ENCODE measurements around the gene PHIP. TPM values are rescaled to one million over a fixed set of nuclear protein-coding genes. Genes with fewer than 3 reads are reported as not detected.

The PHIP gene
- total and polyA plus RNA-seq, 2 donors (not counting 3 experiments of a cell fraction or from before 2014, with no cell fraction given): 3.5 to 28.4 TPM

DNA sequence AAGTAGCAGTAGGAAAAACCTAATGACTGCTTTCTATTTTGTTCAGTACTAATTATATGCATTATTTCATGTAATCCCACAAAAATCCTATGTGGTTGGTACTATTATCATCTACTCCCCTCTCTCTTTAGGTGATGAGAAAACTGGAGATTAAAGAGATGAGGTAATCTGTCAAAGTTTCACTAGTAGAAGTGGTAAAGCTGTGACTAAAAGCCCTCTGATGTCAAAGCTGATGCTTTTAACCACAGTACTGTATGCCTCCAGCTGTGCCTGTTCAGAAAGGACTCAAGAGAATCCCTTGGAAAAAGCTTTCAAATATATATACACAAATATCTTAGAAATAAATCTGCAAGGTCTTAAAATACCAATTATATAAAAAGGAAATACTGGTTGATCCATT is 38.0 kb downstream of the PHIP start:
- intact Hi-C loops (cut with micrococcal nuclease) (no loop called here), dilution Hi-C loops (cut with MboI; ENCODE audit: extremely low pct_ligation_motif_present, low sequenced_read_pairs) (no loop called here)
- Histone ChIP-seq H3K9me3 (replicated peaks; ENCODE audit: control insufficient read depth, insufficient read depth, low read length) (no peaks in the 10 kb centered on the region), H3K27me3 (ENCODE audit: control insufficient read depth in 2 of 2, insufficient read depth in 2 of 2, low read length in 2 of 2) (no peaks in the 10 kb centered on the region), H3K27ac (ENCODE audit: insufficient read depth, low read depth, low read length) (no peak overlapping the region), H3K4me1 (ENCODE audit: control insufficient read depth, extremely low read depth, insufficient read depth, low read length) (no peaks in the 10 kb centered on the region), H3K4me3 (replicated peaks in 1 of 3; ENCODE audit: insufficient read depth in 1 of 3, low read depth in 1 of 3, low read length in 3 of 3) (no peak overlapping the region), H4K20me1 (replicated peaks; ENCODE audit: control insufficient read depth, extremely low read depth, insufficient read depth, low read length) (no peaks in the 10 kb centered on the region), H3K36me3 (ENCODE audit: control insufficient read depth in 2 of 2, extremely low read depth in 1 of 2, insufficient read depth in 2 of 2, low read length in 2 of 2) (peaks cover 2 to 4% of the 10 kb centered on the region in 2 experiments), H3K4me2 (ENCODE audit: insufficient read depth, low read length) (no peak overlapping the region), H3K79me2 (ENCODE audit: control insufficient read depth, insufficient read depth, low read length) (peaks cover 41% of the 10 kb centered on the region), H2AFZ (ENCODE audit: low read depth, low read length) (no peak overlapping the region), H3K9me1 (replicated peaks; ENCODE audit: control insufficient read depth, extremely low read depth, insufficient read depth, low read length) (no peaks in the 10 kb centered on the region), H3K9ac (replicated peaks; ENCODE audit: extremely low read depth, insufficient read depth, low read length) (no peak overlapping the region)
- CTCF ChIA-PET: interaction anchor here (1.0 to 1.1 kb wide), 2 partner anchors 9 kb away, joined by 3 to 5 read pairs; no protein-coding TSS in a partner anchor
- TF ChIP-seq JUN (IDR thresholded peaks at IDR 0.05; ENCODE audit: borderline replicate concordance, insufficient read depth, insufficient read length, low read depth): no peak
- no peak for TF ChIP-seq EZH2 (IDR thresholded peaks at IDR 0.05; ENCODE audit: borderline replicate concordance, low read depth, low read length, severe bottlenecking)
- no peak for TF ChIP-seq POLR2A (IDR thresholded peaks at IDR 0.05; ENCODE audit: low read depth, low read length)
- TF ChIP-seq POLR2AphosphoS5 (IDR thresholded peaks at IDR 0.05; ENCODE audit: insufficient read depth, low read depth, low read length): no peak
- no peak for TF ChIP-seq MYC (IDR thresholded peaks at IDR 0.05; ENCODE audit: low read depth, low read length)
- POLR2A ChIA-PET: no interaction called here
- no peak for FAIRE-seq
- BruUV-seq (replicated peaks): no TSS peak
- DNase-seq (ENCODE audit: low read depth, low spot score): no peak

- H3K9me1 ChIP-seq (replicated peaks; ENCODE audit: control insufficient read depth, extremely low read depth, insufficient read depth, low read length): no peaks in the 10 kb centered on the region
- H3K4me3 ChIP-seq (replicated peaks in 1 of 3; ENCODE audit: insufficient read depth in 1 of 3, low read depth in 1 of 3, low read length in 3 of 3): no peak overlapping the region
- no peak overlapping the region for H3K4me2 ChIP-seq (ENCODE audit: insufficient read depth, low read length)
- H3K9ac ChIP-seq (replicated peaks; ENCODE audit: extremely low read depth, insufficient read depth, low read length): no peak overlapping the region
- no peaks in the 10 kb centered on the region for H3K9me3 ChIP-seq (replicated peaks; ENCODE audit: control insufficient read depth, insufficient read depth, low read length)
- intact Hi-C loops (cut with micrococcal nuclease): no loop called here
- POLR2A ChIA-PET: no interaction called here
- H3K79me2 ChIP-seq (ENCODE audit: control insufficient read depth, insufficient read depth, low read length): peaks cover 43% of the 10 kb centered on the region
- no peak for TF ChIP-seq MYC (IDR thresholded peaks at IDR 0.05; ENCODE audit: low read depth, low read length)
- no peak for TF ChIP-seq EZH2 (IDR thresholded peaks at IDR 0.05; ENCODE audit: borderline replicate concordance, low read depth, low read length, severe bottlenecking)
- no peak for TF ChIP-seq JUN (IDR thresholded peaks at IDR 0.05; ENCODE audit: borderline replicate concordance, insufficient read depth, insufficient read length, low read depth)
- TF ChIP-seq FOS (IDR thresholded peaks at IDR 0.05; ENCODE audit: borderline replicate concordance, insufficient read depth, low read length): no peak
- no peak for TF ChIP-seq CTCF (IDR thresholded peaks at IDR 0.05; ENCODE audit: extremely low read depth in 1 of 2, insufficient read depth in 1 of 2, low read depth in 1 of 2, low read length in 2 of 2)
- no peak for TF ChIP-seq POLR2A (IDR thresholded peaks at IDR 0.05; ENCODE audit: low read depth, low read length)
- no peak for TF ChIP-seq POLR2AphosphoS5 (IDR thresholded peaks at IDR 0.05; ENCODE audit: insufficient read depth, low read depth, low read length)
- no peak for TF ChIP-seq GATA2 (IDR thresholded peaks at IDR 0.05; ENCODE audit: insufficient read depth, insufficient read length, low read depth, low read length)
- no peak for TF ChIP-seq MAX (IDR thresholded peaks at IDR 0.05; ENCODE audit: insufficient read depth, insufficient read length)
- H3K4me1 ChIP-seq (ENCODE audit: control insufficient read depth, extremely low read depth, insufficient read depth, low read length): no peaks in the 10 kb centered on the region
- CTCF ChIA-PET: no interaction called here
- H4K20me1 ChIP-seq (replicated peaks; ENCODE audit: control insufficient read depth, extremely low read depth, insufficient read depth, low read length): no peaks in the 10 kb centered on the region
- DNase-seq (ENCODE audit: low read depth, low spot score) (no peak), FAIRE-seq (no peak)
- H3K36me3 ChIP-seq (ENCODE audit: control insufficient read depth in 2 of 2, extremely low read depth in 1 of 2, insufficient read depth in 2 of 2, low read length in 2 of 2): peaks cover 2 to 4% of the 10 kb centered on the region in 2 experiments
- H2AFZ ChIP-seq (ENCODE audit: low read depth, low read length): no peak overlapping the region
- dilution Hi-C loops (cut with MboI; ENCODE audit: extremely low pct_ligation_motif_present, low sequenced_read_pairs): no loop called here
- no peaks in the 10 kb centered on the region for H3K27me3 ChIP-seq (ENCODE audit: control insufficient read depth in 2 of 2, insufficient read depth in 2 of 2, low read length in 2 of 2)
- no TSS peak for BruUV-seq (replicated peaks)
- H3K27ac ChIP-seq (ENCODE audit: insufficient read depth, low read depth, low read length): no peak overlapping the region
Measured at GRCh38 chr6:79038061-79038460, 40.0 kb downstream of the PHIP start.

All from endothelial cell of umbilical vein (primary cell).